Measurements from ENCODE around the gene SP1.
A peak's percentile ranks its signal among the peaks of the same experiment; 100 is the strongest.
"Not testable (repeated sequence)": the region's sequence is repeated elsewhere in the genome, so short reads cannot be mapped to it uniquely, and the experiment has no call there.

Gene SP1

GRCh38 chr12:53344824-53345485, 35.0 kb upstream of the SP1 start:
- H3K36me3 ChIP-seq (replicated peaks), result no peaks in the 10 kb centered on the region
- DNase-seq (ENCODE audit: low spot score in 2 of 2), result peak; percentile 59 to 87
- H3K27me3 ChIP-seq (ENCODE audit: low read depth), result no peaks in the 10 kb centered on the region
- peak overlapping the region; percentile 52 for H3K4me3 ChIP-seq
- in situ Hi-C loops (cut with MboI; ENCODE audit: low sequenced_read_pairs), result no loop called here
- no peaks in the 10 kb centered on the region for H3K9me3 ChIP-seq
- H3K4me1 ChIP-seq, result peaks cover 6% of the 10 kb centered on the region; the same call in 1 of the 2 replicates

- in situ Hi-C loops (cut with MboI; ENCODE audit: low sequenced_read_pairs), result no loop called here
- H3K4me3 ChIP-seq, result peak overlapping the region; percentile 52
- peak in 1 of 2 experiments; percentile 25 for DNase-seq (ENCODE audit: low spot score in 2 of 2)
These were observed 34.3 kb upstream of the SP1 start for GRCh38 chr12:53345486-53346188.

GRCh38 chr12:53346491-53346890, 33.5 kb upstream of the SP1 start:
- no peaks in the 10 kb centered on the region for H3K27me3 ChIP-seq (ENCODE audit: low read depth)
- no peak for DNase-seq (ENCODE audit: low spot score in 2 of 2)
- no peaks in the 10 kb centered on the region for H3K36me3 ChIP-seq (replicated peaks)
- no peaks in the 10 kb centered on the region for H3K9me3 ChIP-seq
- H3K4me3 ChIP-seq, result no peak overlapping the region
- in situ Hi-C loops (cut with MboI; ENCODE audit: low sequenced_read_pairs), result no loop called here
- peaks cover 6% of the 10 kb centered on the region; the same call in 1 of the 2 replicates for H3K4me1 ChIP-seq

More at GRCh38 chr12:53345486-53346188, 34.3 kb upstream of the SP1 start:
- Histone ChIP-seq H3K27me3 (ENCODE audit: low read depth) (no peaks in the 10 kb centered on the region), H3K9me3 (no peaks in the 10 kb centered on the region), H3K4me1 (peaks cover 6% of the 10 kb centered on the region; the same call in 1 of the 2 replicates), H3K36me3 (replicated peaks) (no peaks in the 10 kb centered on the region)

- DNase-seq (ENCODE audit: low spot score in 2 of 2), result no peak
- in situ Hi-C loops (cut with MboI; ENCODE audit: low sequenced_read_pairs), result no loop called here
- H3K36me3 ChIP-seq (replicated peaks), result no peaks in the 10 kb centered on the region
- peaks cover 6% of the 10 kb centered on the region for H3K4me1 ChIP-seq
- H3K9me3 ChIP-seq, result no peaks in the 10 kb centered on the region
- H3K4me3 ChIP-seq, result no peak overlapping the region
- H3K27me3 ChIP-seq (ENCODE audit: low read depth), result no peaks in the 10 kb centered on the region
These were observed 32.1 kb upstream of the SP1 start for GRCh38 chr12:53347905-53348304.

GRCh38 chr12:53352331-53353256, 27.4 kb upstream of the SP1 start:
- in situ Hi-C loops (cut with MboI; ENCODE audit: low sequenced_read_pairs), result loop anchor here (5.0 kb wide), 1 partner anchor 75 kb away; no protein-coding TSS in a partner anchor
- peak; percentile 87 to 91 for DNase-seq (ENCODE audit: low spot score in 2 of 2)
- Histone ChIP-seq H3K9me3 (peaks cover 2% of the 10 kb centered on the region; the same call in 1 of the 2 replicates), H3K4me3 (no peak overlapping the region), H3K4me1 (no peaks in the 10 kb centered on the region; the same call in 1 of the 2 replicates), H3K27me3 (ENCODE audit: low read depth) (no peaks in the 10 kb centered on the region), H3K36me3 (replicated peaks) (no peaks in the 10 kb centered on the region)

- DNase-seq (ENCODE audit: low spot score in 2 of 2), result no peak
- Histone ChIP-seq H3K4me3 (no peak overlapping the region), H3K4me1 (no peaks in the 10 kb centered on the region; the same call in 1 of the 2 replicates), H3K36me3 (replicated peaks) (no peaks in the 10 kb centered on the region), H3K27me3 (ENCODE audit: low read depth) (no peaks in the 10 kb centered on the region), H3K9me3 (peaks cover 2% of the 10 kb centered on the region; the same call in 1 of the 2 replicates)
- in situ Hi-C loops (cut with MboI; ENCODE audit: low sequenced_read_pairs), result loop anchor here (5.0 kb wide), 1 partner anchor 74 kb away; no protein-coding TSS in a partner anchor
These were observed 26.7 kb upstream of the SP1 start for GRCh38 chr12:53353257-53353655.

- peaks cover 2% of the 10 kb centered on the region; the same call in 1 of the 2 replicates for H3K4me1 ChIP-seq
- no peaks in the 10 kb centered on the region for H3K36me3 ChIP-seq (replicated peaks)
- no peak for DNase-seq (ENCODE audit: low spot score in 2 of 2)
- peaks cover 2% of the 10 kb centered on the region; the same call in 1 of the 2 replicates for H3K9me3 ChIP-seq
- no peak overlapping the region for H3K4me3 ChIP-seq
- H3K27me3 ChIP-seq (ENCODE audit: low read depth), result no peaks in the 10 kb centered on the region
- in situ Hi-C loops (cut with MboI; ENCODE audit: low sequenced_read_pairs), result no loop called here
These were observed 24.9 kb upstream of the SP1 start for GRCh38 chr12:53355121-53355520.

- Histone ChIP-seq H3K4me1 (0 out of 2 replicates have a peak, but pooled peaks cover 2% of the 10 kb centered on the region), H3K4me3 (no peak overlapping the region), H3K36me3 (replicated peaks) (no peaks in the 10 kb centered on the region), H3K27me3 (ENCODE audit: low read depth) (no peaks in the 10 kb centered on the region), H3K9me3 (peaks cover 2% of the 10 kb centered on the region; the same call in 1 of the 2 replicates)
- in situ Hi-C loops (cut with MboI; ENCODE audit: low sequenced_read_pairs), result no loop called here
- no peak for DNase-seq (ENCODE audit: low spot score in 2 of 2)
These were observed 21.0 kb upstream of the SP1 start for GRCh38 chr12:53358836-53359419.

- H3K4me3 ChIP-seq; DNase-seq (ENCODE audit: low spot score in 2 of 2); in situ Hi-C loops (cut with MboI; ENCODE audit: low sequenced_read_pairs); H3K27me3 ChIP-seq (ENCODE audit: low read depth); H3K36me3 ChIP-seq (replicated peaks); H3K4me1 ChIP-seq; H3K9me3 ChIP-seq: not testable (repeated sequence)
These were observed 18.3 kb upstream of the SP1 start for GRCh38 chr12:53361638-53362037.

- no peaks in the 10 kb centered on the region for H3K36me3 ChIP-seq (replicated peaks)
- no peaks in the 10 kb centered on the region for H3K9me3 ChIP-seq
- no peak overlapping the region for H3K4me3 ChIP-seq
- in situ Hi-C loops (cut with MboI; ENCODE audit: low sequenced_read_pairs), result no loop called here
- DNase-seq (ENCODE audit: low spot score in 2 of 2), result no peak
- peaks cover 3% of the 10 kb centered on the region for H3K4me1 ChIP-seq
- no peaks in the 10 kb centered on the region for H3K27me3 ChIP-seq (ENCODE audit: low read depth)
These were observed 14.6 kb upstream of the SP1 start for GRCh38 chr12:53365245-53365904.

- in situ Hi-C loops (cut with MboI; ENCODE audit: low sequenced_read_pairs); H3K9me3 ChIP-seq; H3K4me3 ChIP-seq; DNase-seq (ENCODE audit: low spot score in 2 of 2); H3K27me3 ChIP-seq (ENCODE audit: low read depth); H3K36me3 ChIP-seq (replicated peaks): not testable (repeated sequence)
- peaks cover 11% of the 10 kb centered on the region for H3K4me1 ChIP-seq
These were observed 6.3 kb upstream of the SP1 start for GRCh38 chr12:53373554-53374133.

GRCh38 chr12:53374277-53374676, 5.7 kb upstream of the SP1 start:
- H3K36me3 ChIP-seq (replicated peaks); DNase-seq (ENCODE audit: low spot score in 2 of 2); H3K9me3 ChIP-seq; H3K27me3 ChIP-seq (ENCODE audit: low read depth); in situ Hi-C loops (cut with MboI; ENCODE audit: low sequenced_read_pairs); H3K4me3 ChIP-seq: not testable (repeated sequence)
- H3K4me1 ChIP-seq, result peaks cover 16% of the 10 kb centered on the region

Data from HAP-1 (cell line).